Fibroblast of lung (primary cell): ENCODE measurements around the gene ATP1A3. TPM values are rescaled to one million over a fixed set of nuclear protein-coding genes. Genes with fewer than 3 reads are reported as not detected.
A peak's percentile ranks its signal among the peaks of the same experiment; 100 is the strongest.

Experiments used
- DNase-seq, 2 donors: peaks; one replicate each; pipeline versions ENCODE4 v3.0.0 to v3.0.0-alpha.2; 2010; ENCODE audit warnings: low read depth in 2 of 2
- H2AFZ ChIP-seq: 2 replicates; pipeline ENCODE4 v1.5.1; 2012; ENCODE audit warnings: low read length, control low read depth, inconsistent platforms
- H3K27ac ChIP-seq: 2 replicates; pipeline ENCODE4 v1.5.1; 2011; ENCODE audit warnings: low read length, control low read depth; ENCODE audit not compliant: insufficient read depth
- H3K27me3 ChIP-seq: 2 replicates; pipeline ENCODE4 v1.5.1; 2011; ENCODE audit warnings: mild to moderate bottlenecking, low read length; ENCODE audit not compliant: control insufficient read depth, insufficient read depth
- H3K36me3 ChIP-seq: 2 replicates; pipeline ENCODE4 v1.5.1; 2011; ENCODE audit warnings: low read length; ENCODE audit not compliant: control insufficient read depth, insufficient read depth
- H3K4me1 ChIP-seq: 2 replicates; pipeline ENCODE4 v1.5.1; 2011; ENCODE audit warnings: low read length; ENCODE audit not compliant: control insufficient read depth, insufficient read depth; ENCODE audit errors: extremely low read depth
- H3K4me2 ChIP-seq: 2 replicates; pipeline ENCODE4 v1.5.1; 2011; ENCODE audit warnings: low read length, control low read depth; ENCODE audit not compliant: insufficient read depth; ENCODE audit errors: extremely low read depth
- H3K4me3 ChIP-seq, 4 experiments: fragments of 200-600 bp in 1 of 4; sonication (generic) in 1 of 4; replicated peaks in 1 of 4; 2 replicates each; pipeline ENCODE4 v1.5.1; 2011 to 2016; ENCODE audit warnings: low read length in 4 of 4, low read depth in 3 of 4, mild to moderate bottlenecking in 3 of 4, control low read depth in 2 of 4, inconsistent platforms in 1 of 4, mixed read lengths in 1 of 4; ENCODE audit not compliant: insufficient read depth in 1 of 4; ENCODE audit errors: control extremely low read depth in 1 of 4
- H3K79me2 ChIP-seq: 2 replicates; pipeline ENCODE4 v1.5.1; 2012; ENCODE audit warnings: mild to moderate bottlenecking, low read length, inconsistent platforms; ENCODE audit not compliant: control insufficient read depth, insufficient read depth
- H3K9ac ChIP-seq: 2 replicates; pipeline ENCODE4 v1.5.1; 2011; ENCODE audit warnings: mild to moderate bottlenecking, low read length, control low read depth; ENCODE audit not compliant: insufficient read depth
- H3K9me3 ChIP-seq: 2 replicates; pipeline ENCODE4 v1.5.1; 2012; ENCODE audit warnings: low read depth, low read length; ENCODE audit not compliant: control insufficient read depth, insufficient read depth
- H4K20me1 ChIP-seq: 2 replicates; pipeline ENCODE4 v1.5.1; 2011; ENCODE audit warnings: low read length; ENCODE audit not compliant: control insufficient read depth, insufficient read depth; ENCODE audit errors: extremely low read depth
- CTCF ChIP-seq, 2 donors: IDR thresholded peaks in 1 of 2; conservative IDR thresholded peaks in 1 of 2; 1 replicate in 1 of 2; 2 replicates in 1 of 2; pipeline ENCODE4 v1.5.1; 2011 to 2012; ENCODE audit warnings: low read length in 2 of 2, control low read depth in 1 of 2, inconsistent platforms in 1 of 2, low read depth in 1 of 2, mild to moderate bottlenecking in 1 of 2
- EZH2 ChIP-seq: IDR thresholded peaks from 2 replicates; pipeline ENCODE4 v1.5.1; 2012; ENCODE audit warnings: low read length, control low read depth, mild to moderate bottlenecking; ENCODE audit errors: missing control alignments
- polyA plus RNA-seq, 2 donors: library from polyadenylated mRNA; depleted of rRNA in 1 of 2; stranded (reverse) in 1 of 2; unstranded in 1 of 2; fragments of >200 nt; gene quantifications; 2 replicates each; pipeline ENCODE4 v1.2.1, GENCODE V29; 2011 to 2012; ENCODE audit warnings: missing spikeins in 1 of 2
- total RNA-seq: library from RNA; depleted of rRNA; stranded (reverse); fragments of >200 nt; gene quantifications from 2 replicates; pipeline ENCODE4 v1.2.1, GENCODE V29; 2014

ATP1A3 gene
- total and polyA plus RNA-seq, 2 donors (not counting 1 experiment from before 2014, with no cell fraction given) = 0.17 TPM; not detected in 1

- Histone ChIP-seq H3K36me3 (no peaks in the 10 kb centered on the region), H3K4me2 (no peak overlapping the region), H3K27ac (no peak overlapping the region), H3K27me3 (peaks cover 44% of the 10 kb centered on the region), H3K79me2 (no peaks in the 10 kb centered on the region), H3K9ac (no peak overlapping the region), H4K20me1 (no peaks in the 10 kb centered on the region), H3K4me1 (no peaks in the 10 kb centered on the region), H3K4me3 (no peak overlapping the region), H2AFZ (no peak overlapping the region), H3K9me3 (no peaks in the 10 kb centered on the region)
- TF ChIP-seq CTCF (conservative IDR thresholded peaks at IDR 0.05 in 1 of 2, IDR thresholded peaks at IDR 0.05 in 1 of 2; ENCODE audit: low read depth in 1 of 2, low read length in 2 of 2) (no peak), EZH2 (peak; percentile 92)
- no peak for DNase-seq
Observed at GRCh38 chr19:41920882-41921576, 73.0 kb downstream of the ATP1A3 start.

GRCh38 chr19:41919948-41920712, 73.9 kb downstream of the ATP1A3 start:
- no peaks in the 10 kb centered on the region for H3K9me3 ChIP-seq
- H3K79me2 ChIP-seq = no peaks in the 10 kb centered on the region
- H3K4me3 ChIP-seq = no peak overlapping the region
- H3K4me2 ChIP-seq = no peak overlapping the region
- no peak overlapping the region for H2AFZ ChIP-seq
- H3K36me3 ChIP-seq = no peaks in the 10 kb centered on the region
- H3K27me3 ChIP-seq = peaks cover 47% of the 10 kb centered on the region
- H3K27ac ChIP-seq = no peak overlapping the region
- H3K4me1 ChIP-seq = no peaks in the 10 kb centered on the region
- DNase-seq = no peak
- H4K20me1 ChIP-seq = no peaks in the 10 kb centered on the region
- TF ChIP-seq EZH2 (no peak), CTCF (conservative IDR thresholded peaks at IDR 0.05 in 1 of 2, IDR thresholded peaks at IDR 0.05 in 1 of 2; ENCODE audit: low read depth in 1 of 2, low read length in 2 of 2) (no peak)
- no peak overlapping the region for H3K9ac ChIP-seq

GRCh38 chr19:41918653-41919244, 75.3 kb downstream of the ATP1A3 start:
- no peaks in the 10 kb centered on the region for H3K79me2 ChIP-seq
- no peaks in the 10 kb centered on the region for H4K20me1 ChIP-seq
- H2AFZ ChIP-seq = no peak overlapping the region

More at GRCh38 chr19:41918653-41919244, 75.3 kb downstream of the ATP1A3 start:
- H3K9ac ChIP-seq = no peak overlapping the region
- peak in 1 of 2 donors; percentile 62 for DNase-seq
- H3K27me3 ChIP-seq = peaks cover 52% of the 10 kb centered on the region
- no peak overlapping the region for H3K4me3 ChIP-seq
- no peaks in the 10 kb centered on the region for H3K4me1 ChIP-seq
- H3K36me3 ChIP-seq = no peaks in the 10 kb centered on the region
- TF ChIP-seq EZH2 = no peak
- TF ChIP-seq CTCF (conservative IDR thresholded peaks at IDR 0.05 in 1 of 2, IDR thresholded peaks at IDR 0.05 in 1 of 2; ENCODE audit: low read depth in 1 of 2, low read length in 2 of 2) = no peak
- H3K27ac ChIP-seq = no peak overlapping the region
- H3K9me3 ChIP-seq = no peaks in the 10 kb centered on the region
- H3K4me2 ChIP-seq = no peak overlapping the region
